ENCODE measurements around the gene MTA2.
"Not testable (repeated sequence)": the region's sequence is repeated elsewhere in the genome, so short reads cannot be mapped to it uniquely, and the experiment has no call there.

The MTA2 gene

GRCh38 chr11:62577046-62577714 is 24.5 kb downstream of the MTA2 start:
- no peak overlapping the region for H3K27ac ChIP-seq (ENCODE audit: insufficient read depth, low read depth, low read length, poor library complexity, severe bottlenecking)
- WGBS, 2 experiments, result 94 to 95% methylated on average over 12 of the region's 12 CpGs

DNA sequence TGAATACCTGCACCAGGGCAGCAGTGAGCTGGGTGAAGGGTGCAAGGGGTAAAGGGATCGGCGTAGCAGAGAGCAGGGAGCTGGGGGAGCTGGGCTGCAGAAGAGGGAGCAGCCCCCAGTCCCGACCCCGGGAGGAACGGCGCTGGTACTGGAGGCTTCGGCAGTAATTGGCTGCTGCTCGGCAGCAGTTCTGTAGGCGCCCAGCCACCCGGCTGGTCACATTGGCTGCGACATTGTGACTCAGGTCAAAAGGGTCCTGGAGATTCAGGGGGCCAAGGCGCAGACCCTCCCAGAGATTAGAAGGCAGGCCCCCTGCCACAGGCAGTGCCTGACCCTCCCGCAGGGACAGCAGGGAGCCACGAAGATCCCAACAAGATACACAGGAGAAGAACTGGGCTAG is 25.8 kb downstream of the MTA2 start:
- no peaks in the 10 kb centered on the region for H3K9me3 ChIP-seq (ENCODE audit: control insufficient read depth, low read length)
- H3K4me3 ChIP-seq (ENCODE audit: insufficient read depth, low read depth, low read length), result no peak overlapping the region
- no peaks in the 10 kb centered on the region for H3K27me3 ChIP-seq (ENCODE audit: control insufficient read depth, insufficient read depth, low read length, poor library complexity, severe bottlenecking)
- H3K36me3 ChIP-seq (ENCODE audit: control insufficient read depth, insufficient read depth, low read length), result peaks cover 42% of the 10 kb centered on the region
- peaks cover 8% of the 10 kb centered on the region for H3K4me1 ChIP-seq (ENCODE audit: control insufficient read depth, insufficient read depth, low read length)
- H3K27ac ChIP-seq (ENCODE audit: insufficient read depth, low read depth, low read length, poor library complexity, severe bottlenecking), result no peak overlapping the region
- 93 to 94% methylated on average over 14 of the region's 14 CpGs for WGBS, 2 experiments

More at GRCh38 chr11:62577046-62577714, 24.5 kb downstream of the MTA2 start:
- Histone ChIP-seq H3K4me1 (ENCODE audit: control insufficient read depth, insufficient read depth, low read length) (peaks cover 8% of the 10 kb centered on the region), H3K27me3 (ENCODE audit: control insufficient read depth, insufficient read depth, low read length, poor library complexity, severe bottlenecking) (no peaks in the 10 kb centered on the region), H3K4me3 (ENCODE audit: insufficient read depth, low read depth, low read length) (no peak overlapping the region), H3K36me3 (ENCODE audit: control insufficient read depth, insufficient read depth, low read length) (peaks cover 36% of the 10 kb centered on the region), H3K9me3 (ENCODE audit: control insufficient read depth, low read length) (no peaks in the 10 kb centered on the region)

DNA sequence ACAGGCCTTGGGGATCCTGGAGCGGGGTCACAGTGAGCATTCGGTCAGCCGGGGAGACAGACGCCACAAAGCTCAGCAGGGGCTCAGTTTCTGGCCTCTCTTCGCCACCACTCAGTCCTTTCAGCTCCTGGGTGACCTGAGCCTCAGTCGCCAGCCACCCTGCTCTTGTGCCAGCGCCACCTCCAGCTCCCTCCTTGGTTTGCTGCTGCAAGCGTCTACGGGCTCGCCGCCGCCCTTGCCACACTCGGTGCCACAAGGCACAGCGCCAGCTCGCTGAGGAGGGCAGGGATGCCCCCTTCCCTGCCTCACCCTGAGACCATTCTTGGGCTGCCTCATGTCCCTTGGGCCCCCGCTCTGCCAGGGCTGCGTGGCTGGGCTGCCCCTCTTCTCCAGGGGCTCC is 26.5 kb downstream of the MTA2 start:
- H3K36me3 ChIP-seq (ENCODE audit: control insufficient read depth, insufficient read depth, low read length), result peaks cover 46% of the 10 kb centered on the region
- H3K4me1 ChIP-seq (ENCODE audit: control insufficient read depth, insufficient read depth, low read length), result peaks cover 8% of the 10 kb centered on the region
- no peaks in the 10 kb centered on the region for H3K9me3 ChIP-seq (ENCODE audit: control insufficient read depth, low read length)
- H3K27me3 ChIP-seq (ENCODE audit: control insufficient read depth, insufficient read depth, low read length, poor library complexity, severe bottlenecking), result no peaks in the 10 kb centered on the region
- no peak overlapping the region for H3K27ac ChIP-seq (ENCODE audit: insufficient read depth, low read depth, low read length, poor library complexity, severe bottlenecking)
- 80 to 84% methylated on average over 17 of the region's 17 CpGs for WGBS, 2 experiments
- H3K4me3 ChIP-seq (ENCODE audit: insufficient read depth, low read depth, low read length), result no peak overlapping the region

GRCh38 chr11:62574363-62575071 is 27.1 kb downstream of the MTA2 start:
- H3K4me1 ChIP-seq (ENCODE audit: control insufficient read depth, insufficient read depth, low read length), result peaks cover 8% of the 10 kb centered on the region

DNA sequence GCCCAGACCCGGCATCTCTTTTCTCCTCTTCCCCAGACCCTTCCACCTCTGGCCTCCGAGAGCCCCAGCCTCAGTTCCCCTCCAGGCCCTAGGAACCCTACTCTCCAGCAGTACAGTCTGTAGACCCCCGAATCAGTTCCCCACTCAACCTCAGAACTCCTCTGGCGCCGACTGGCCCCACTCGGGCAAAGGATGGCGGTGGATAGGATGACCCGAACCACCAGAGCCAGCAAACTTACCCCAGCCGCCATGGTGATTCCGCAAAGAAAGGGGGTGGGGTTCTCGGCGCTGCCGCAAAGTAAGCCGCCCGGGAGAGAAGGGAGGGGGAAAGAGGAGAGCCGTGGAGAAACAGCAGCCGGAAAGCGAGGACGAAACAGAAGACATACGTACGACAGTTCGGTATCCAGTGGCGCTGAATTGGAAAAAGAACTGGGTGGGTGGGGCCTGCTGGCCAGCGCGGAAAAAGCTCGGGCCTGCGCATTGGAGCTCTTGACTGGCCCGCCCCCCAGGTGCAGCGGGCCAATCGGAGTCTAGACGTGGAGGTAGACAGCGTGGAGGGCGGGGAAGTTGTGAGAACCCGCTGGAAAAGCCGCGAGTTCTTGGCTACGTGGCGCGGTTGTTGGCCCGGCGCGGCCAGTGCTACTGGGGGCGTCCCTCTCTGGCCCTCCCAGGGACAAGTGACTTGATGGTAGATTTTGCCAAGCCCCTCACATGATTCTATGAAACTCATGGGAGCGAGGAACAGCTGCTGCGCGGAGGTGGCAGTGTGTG is 27.9 kb downstream of the MTA2 start, which contains the start of gene EEF1G:
EEF1G (minus strand) TSS at position 300 of the 771 bp plus-strand sequence; CDS start at position 251, 49 bp downstream.
- peaks cover 8% of the 10 kb centered on the region for H3K4me1 ChIP-seq (ENCODE audit: control insufficient read depth, insufficient read depth, low read length)

More at GRCh38 chr11:62574363-62575071, 27.1 kb downstream of the MTA2 start:
- 14% methylated on average over 33 of the region's 33 CpGs for WGBS, 2 experiments
- H3K4me3 ChIP-seq (ENCODE audit: insufficient read depth, low read depth, low read length), result peak overlapping the region; percentile 63
- H3K27ac ChIP-seq (ENCODE audit: insufficient read depth, low read depth, low read length, poor library complexity, severe bottlenecking), result peak overlapping the region; percentile 70
- peaks cover 48% of the 10 kb centered on the region for H3K36me3 ChIP-seq (ENCODE audit: control insufficient read depth, insufficient read depth, low read length)
- H3K9me3 ChIP-seq (ENCODE audit: control insufficient read depth, low read length), result no peaks in the 10 kb centered on the region
- no peaks in the 10 kb centered on the region for H3K27me3 ChIP-seq (ENCODE audit: control insufficient read depth, insufficient read depth, low read length, poor library complexity, severe bottlenecking)

DNA sequence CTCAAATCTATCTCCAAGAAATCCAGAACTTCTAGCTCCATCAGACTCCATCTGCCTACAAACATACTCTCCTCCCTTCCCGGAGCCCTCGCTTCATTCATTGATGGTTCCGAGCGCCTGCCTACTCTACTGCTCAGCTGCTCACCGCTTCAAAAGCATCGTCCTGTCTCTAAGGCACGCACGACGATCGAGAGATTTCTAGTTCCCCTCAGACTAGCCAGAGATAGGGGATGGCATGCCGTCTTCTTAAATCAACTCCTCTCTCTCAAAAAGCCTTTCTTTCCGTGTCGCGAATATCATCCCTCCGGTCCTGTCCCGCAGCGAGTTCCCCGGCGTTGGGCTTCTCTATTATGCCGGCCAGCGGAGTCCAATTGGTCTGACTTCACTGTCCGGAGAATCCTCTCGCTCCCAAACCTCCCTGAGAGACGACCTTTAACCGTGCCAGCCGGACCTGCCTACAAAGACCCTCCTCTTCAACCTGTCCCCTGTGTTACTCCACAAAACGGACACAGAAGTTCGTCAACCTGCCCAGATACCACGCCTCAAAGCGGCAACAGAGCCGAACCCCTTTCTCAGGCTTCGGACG is 28.6 kb downstream of the MTA2 start:
- WGBS, 2 experiments, result 1% methylated on average over 33 of the region's 33 CpGs
- Histone ChIP-seq H3K27me3 (ENCODE audit: control insufficient read depth, insufficient read depth, low read length, poor library complexity, severe bottlenecking) (no peaks in the 10 kb centered on the region), H3K9me3 (ENCODE audit: control insufficient read depth, low read length) (no peaks in the 10 kb centered on the region), H3K36me3 (ENCODE audit: control insufficient read depth, insufficient read depth, low read length) (peaks cover 48% of the 10 kb centered on the region), H3K27ac (ENCODE audit: insufficient read depth, low read depth, low read length, poor library complexity, severe bottlenecking) (peak overlapping the region; percentile 75), H3K4me1 (ENCODE audit: control insufficient read depth, insufficient read depth, low read length) (peaks cover 8% of the 10 kb centered on the region), H3K4me3 (ENCODE audit: insufficient read depth, low read depth, low read length) (peak overlapping the region; percentile 93)

More for the DNA sequence above, 27.9 kb downstream of the MTA2 start, which contains the start of gene EEF1G:
- Histone ChIP-seq H3K36me3 (ENCODE audit: control insufficient read depth, insufficient read depth, low read length) (peaks cover 49% of the 10 kb centered on the region), H3K9me3 (ENCODE audit: control insufficient read depth, low read length) (no peaks in the 10 kb centered on the region), H3K4me3 (ENCODE audit: insufficient read depth, low read depth, low read length) (peak within 1 kb of the TSS; percentile 93), H3K27me3 (ENCODE audit: control insufficient read depth, insufficient read depth, low read length, poor library complexity, severe bottlenecking) (no peaks in the 10 kb centered on the region), H3K27ac (ENCODE audit: insufficient read depth, low read depth, low read length, poor library complexity, severe bottlenecking) (peak within 1 kb of the TSS; percentile 75)
- 0% methylated on average over 46 of the region's 46 CpGs for WGBS, 2 experiments

- 76 to 86% methylated on average over 12 of the region's 12 CpGs for WGBS, 2 experiments
- Histone ChIP-seq H3K36me3 (ENCODE audit: control insufficient read depth, insufficient read depth, low read length) (peaks cover 46% of the 10 kb centered on the region), H3K27ac (ENCODE audit: insufficient read depth, low read depth, low read length, poor library complexity, severe bottlenecking) (no peak overlapping the region), H3K4me1 (ENCODE audit: control insufficient read depth, insufficient read depth, low read length) (peaks cover 8% of the 10 kb centered on the region), H3K4me3 (ENCODE audit: insufficient read depth, low read depth, low read length) (peak overlapping the region; percentile 93), H3K9me3 (ENCODE audit: control insufficient read depth, low read length) (no peaks in the 10 kb centered on the region), H3K27me3 (ENCODE audit: control insufficient read depth, insufficient read depth, low read length, poor library complexity, severe bottlenecking) (no peaks in the 10 kb centered on the region)
Observed at GRCh38 chr11:62572431-62572830, 29.2 kb downstream of the MTA2 start.

DNA sequence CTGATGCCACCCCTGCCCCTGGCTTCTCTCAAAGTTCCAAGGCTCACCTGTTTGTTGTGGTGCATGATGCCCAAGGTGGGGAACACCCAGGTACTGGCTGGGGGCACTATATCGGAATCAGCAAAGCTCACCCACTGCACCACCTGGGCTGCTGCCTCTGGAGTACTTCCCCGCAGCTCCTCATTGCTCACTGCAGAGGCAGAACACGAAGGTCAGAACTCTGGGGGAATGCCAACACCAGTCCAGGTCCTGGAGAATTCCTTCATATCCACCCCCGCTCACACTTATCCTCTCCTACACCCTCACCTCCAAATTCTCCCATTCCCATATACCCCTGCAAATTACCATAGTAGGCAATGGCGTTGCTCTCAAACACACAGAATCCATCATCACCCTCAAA is 30.2 kb downstream of the MTA2 start:
- H3K9me3 ChIP-seq (ENCODE audit: control insufficient read depth, low read length); H3K27me3 ChIP-seq (ENCODE audit: control insufficient read depth, insufficient read depth, low read length, poor library complexity, severe bottlenecking); H3K27ac ChIP-seq (ENCODE audit: insufficient read depth, low read depth, low read length, poor library complexity, severe bottlenecking); H3K4me1 ChIP-seq (ENCODE audit: control insufficient read depth, insufficient read depth, low read length): not testable (repeated sequence)
- peak overlapping the region; percentile 1 for H3K4me3 ChIP-seq (ENCODE audit: insufficient read depth, low read depth, low read length)
- 95 to 96% methylated on average over 5 of the region's 5 CpGs for WGBS, 2 experiments
- peaks cover 47% of the 10 kb centered on the region for H3K36me3 ChIP-seq (ENCODE audit: control insufficient read depth, insufficient read depth, low read length)

- not testable (repeated sequence) for H3K9me3 ChIP-seq (ENCODE audit: control insufficient read depth, low read length); H3K4me1 ChIP-seq (ENCODE audit: control insufficient read depth, insufficient read depth, low read length); H3K27me3 ChIP-seq (ENCODE audit: control insufficient read depth, insufficient read depth, low read length, poor library complexity, severe bottlenecking); H3K27ac ChIP-seq (ENCODE audit: insufficient read depth, low read depth, low read length, poor library complexity, severe bottlenecking); H3K4me3 ChIP-seq (ENCODE audit: insufficient read depth, low read depth, low read length)
- 92 to 96% methylated on average over 5 of the region's 5 CpGs for WGBS, 2 experiments
- peaks cover 53% of the 10 kb centered on the region for H3K36me3 ChIP-seq (ENCODE audit: control insufficient read depth, insufficient read depth, low read length)
Observed at GRCh38 chr11:62570903-62571302, 30.8 kb downstream of the MTA2 start.
